Measurements from ENCODE around the gene DDX31. TPM values are rescaled to one million over a fixed set of nuclear protein-coding genes. Genes with fewer than 3 reads are reported as not detected.

Gene DDX31
- total RNA-seq, 2 experiments from 2014 or later = 28.3 to 28.8 TPM

- POLR2A ChIA-PET = interaction anchor here (0.6 to 1.1 kb wide), 3 partner anchors 12 to 794 kb away, joined by 3 to 7 read pairs (median 4); no protein-coding TSS in a partner anchor
- no TSS peak for BruUV-seq (replicated peaks)
- intact Hi-C loops (cut with micrococcal nuclease; ENCODE audit: unreplicated experiment) = no loop called here
These were observed 121.6 kb downstream of the DDX31 start for GRCh38 chr9:132547976-132548730.

DNA sequence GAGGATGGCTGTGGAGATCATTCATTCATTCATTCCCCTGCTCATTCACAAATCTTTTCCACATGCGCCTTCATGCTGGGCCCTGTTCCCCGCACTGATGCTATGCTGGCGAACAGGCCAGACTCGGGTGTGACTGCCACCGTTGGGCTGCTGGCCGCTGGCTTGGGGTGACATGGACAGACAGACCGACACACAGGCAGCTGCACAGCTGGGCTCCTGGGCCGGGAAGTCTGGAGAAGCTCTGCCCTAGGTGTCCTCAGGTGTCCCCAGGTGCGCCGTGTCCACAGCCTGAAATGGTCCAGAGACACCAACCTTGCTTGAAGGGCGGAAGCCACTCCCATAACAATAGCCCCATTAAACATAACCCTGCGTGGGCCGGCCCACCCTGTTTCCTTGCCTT, 122.3 kb downstream of the DDX31 start:
- Histone ChIP-seq H3K4me1 (ENCODE audit: insufficient read depth, low read length, poor library complexity, severe bottlenecking) (peaks cover 48% of the 10 kb centered on the region), H3K4me2 (ENCODE audit: low read length) (peak overlapping the region; percentile 61), H3K27ac (ENCODE audit: low read depth, low read length, poor library complexity, severe bottlenecking) (peak overlapping the region; percentile 97), H2AFZ (ENCODE audit: low read length) (no peak overlapping the region), H3K4me3 (ENCODE audit: low read depth, low read length, poor library complexity, severe bottlenecking) (no peak overlapping the region), H3K79me2 (ENCODE audit: insufficient read depth, low read depth, low read length) (no peaks in the 10 kb centered on the region), H4K20me1 (ENCODE audit: insufficient read depth, low read length) (no peaks in the 10 kb centered on the region), H3K9me2 (ENCODE audit: insufficient read depth, low read length) (no peaks in the 10 kb centered on the region), H3K36me3 (ENCODE audit: insufficient read depth, low read length) (no peaks in the 10 kb centered on the region), H3K9me3 (ENCODE audit: low read length) (no peaks in the 10 kb centered on the region)
- no peak for DNase-seq (ENCODE audit: low spot score)
- BruUV-seq (replicated peaks) = no TSS peak
- TF ChIP-seq, protein P1, sequence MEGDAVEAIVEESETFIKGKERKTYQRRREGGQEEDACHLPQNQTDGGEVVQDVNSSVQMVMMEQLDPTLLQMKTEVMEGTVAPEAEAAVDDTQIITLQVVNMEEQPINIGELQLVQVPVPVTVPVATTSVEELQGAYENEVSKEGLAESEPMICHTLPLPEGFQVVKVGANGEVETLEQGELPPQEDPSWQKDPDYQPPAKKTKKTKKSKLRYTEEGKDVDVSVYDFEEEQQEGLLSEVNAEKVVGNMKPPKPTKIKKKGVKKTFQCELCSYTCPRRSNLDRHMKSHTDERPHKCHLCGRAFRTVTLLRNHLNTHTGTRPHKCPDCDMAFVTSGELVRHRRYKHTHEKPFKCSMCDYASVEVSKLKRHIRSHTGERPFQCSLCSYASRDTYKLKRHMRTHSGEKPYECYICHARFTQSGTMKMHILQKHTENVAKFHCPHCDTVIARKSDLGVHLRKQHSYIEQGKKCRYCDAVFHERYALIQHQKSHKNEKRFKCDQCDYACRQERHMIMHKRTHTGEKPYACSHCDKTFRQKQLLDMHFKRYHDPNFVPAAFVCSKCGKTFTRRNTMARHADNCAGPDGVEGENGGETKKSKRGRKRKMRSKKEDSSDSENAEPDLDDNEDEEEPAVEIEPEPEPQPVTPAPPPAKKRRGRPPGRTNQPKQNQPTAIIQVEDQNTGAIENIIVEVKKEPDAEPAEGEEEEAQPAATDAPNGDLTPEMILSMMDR (conservative IDR thresholded peaks at IDR 0.05; ENCODE audit: low read length) = no peak
- TF ChIP-seq EZH2phosphoT487 (IDR thresholded peaks at IDR 0.05; ENCODE audit: borderline replicate concordance, low read depth, low read length) = no peak
- CTCF ChIA-PET (ENCODE audit: unreplicated experiment) = no interaction called here
- intact Hi-C loops (cut with micrococcal nuclease; ENCODE audit: unreplicated experiment) = no loop called here
- POLR2A ChIA-PET = interaction anchor here (1.0 kb wide), 1 partner anchor 12 kb away, joined by 4 read pairs; no protein-coding TSS in a partner anchor

More at GRCh38 chr9:132547976-132548730, 121.6 kb downstream of the DDX31 start:
- peak overlapping the region; percentile 61 for H3K4me2 ChIP-seq (ENCODE audit: low read length)
- H3K36me3 ChIP-seq (ENCODE audit: insufficient read depth, low read length) = no peaks in the 10 kb centered on the region
- H3K9me2 ChIP-seq (ENCODE audit: insufficient read depth, low read length) = no peaks in the 10 kb centered on the region
- peaks cover 48% of the 10 kb centered on the region for H3K4me1 ChIP-seq (ENCODE audit: insufficient read depth, low read length, poor library complexity, severe bottlenecking)
- no peaks in the 10 kb centered on the region for H4K20me1 ChIP-seq (ENCODE audit: insufficient read depth, low read length)
- TF ChIP-seq, protein P1 (conservative IDR thresholded peaks at IDR 0.05; ENCODE audit: low read length) = no peak
- TF ChIP-seq EZH2phosphoT487 (IDR thresholded peaks at IDR 0.05; ENCODE audit: borderline replicate concordance, low read depth, low read length) = no peak
- no peak overlapping the region; the same call in 1 of the 2 replicates for H2AFZ ChIP-seq (ENCODE audit: low read length)
- H3K27ac ChIP-seq (ENCODE audit: low read depth, low read length, poor library complexity, severe bottlenecking) = peak overlapping the region; percentile 97
- DNase-seq (ENCODE audit: low spot score) = peak; percentile 84
- H3K79me2 ChIP-seq (ENCODE audit: insufficient read depth, low read depth, low read length) = no peaks in the 10 kb centered on the region
- no peaks in the 10 kb centered on the region for H3K9me3 ChIP-seq (ENCODE audit: low read length)
- peak overlapping the region; percentile 45 for H3K4me3 ChIP-seq (ENCODE audit: low read depth, low read length, poor library complexity, severe bottlenecking)
- CTCF ChIA-PET (ENCODE audit: unreplicated experiment) = no interaction called here

- no TSS peak for BruUV-seq (replicated peaks)
- H3K4me2 ChIP-seq (ENCODE audit: low read length) = peak overlapping the region; percentile 61; the same call in 1 of the 2 replicates
- peaks cover 48% of the 10 kb centered on the region for H3K4me1 ChIP-seq (ENCODE audit: insufficient read depth, low read length, poor library complexity, severe bottlenecking)
- H3K27ac ChIP-seq (ENCODE audit: low read depth, low read length, poor library complexity, severe bottlenecking) = peak overlapping the region; percentile 97
- no peak for DNase-seq (ENCODE audit: low spot score)
- H3K9me3 ChIP-seq (ENCODE audit: low read length) = no peaks in the 10 kb centered on the region
- CTCF ChIA-PET (ENCODE audit: unreplicated experiment) = no interaction called here
- H4K20me1 ChIP-seq (ENCODE audit: insufficient read depth, low read length) = no peaks in the 10 kb centered on the region
- intact Hi-C loops (cut with micrococcal nuclease; ENCODE audit: unreplicated experiment) = no loop called here
- TF ChIP-seq, protein P1 (conservative IDR thresholded peaks at IDR 0.05; ENCODE audit: low read length) = no peak
- TF ChIP-seq EZH2phosphoT487 (IDR thresholded peaks at IDR 0.05; ENCODE audit: borderline replicate concordance, low read depth, low read length) = no peak
- H2AFZ ChIP-seq (ENCODE audit: low read length) = no peak overlapping the region; the same call in 1 of the 2 replicates
- POLR2A ChIA-PET = no interaction called here
- H3K4me3 ChIP-seq (ENCODE audit: low read depth, low read length, poor library complexity, severe bottlenecking) = no peak overlapping the region
- H3K9me2 ChIP-seq (ENCODE audit: insufficient read depth, low read length) = no peaks in the 10 kb centered on the region
- no peaks in the 10 kb centered on the region for H3K79me2 ChIP-seq (ENCODE audit: insufficient read depth, low read depth, low read length)
- no peaks in the 10 kb centered on the region for H3K36me3 ChIP-seq (ENCODE audit: insufficient read depth, low read length)
These were observed 122.7 kb downstream of the DDX31 start for GRCh38 chr9:132547052-132547431.
